ENCODE measurements around the gene CYP19A1. TPM values are rescaled to one million over a fixed set of nuclear protein-coding genes. Genes with fewer than 3 reads are reported as not detected.

The CYP19A1 gene
- total and polyA plus RNA-seq, 2 of the 8 experiments (the other 6 are each of a cell fraction or from before 2014, with no cell fraction given) = not detected

GRCh38 chr15:51368751-51369450 is 30.5 kb upstream of the CYP19A1 start:
- no peak overlapping the region for H4K91ac ChIP-seq (replicated peaks; ENCODE audit: insufficient read length, low read length)
- no peak overlapping the region for H3K56ac ChIP-seq (replicated peaks; ENCODE audit: insufficient read length, low read depth, low read length)
- H2BK120ac ChIP-seq (replicated peaks; ENCODE audit: low read depth, low read length) = no peak overlapping the region
- DNase-seq (ENCODE audit: low read depth in 1 of 2, low spot score in 2 of 2) = no peak
- no peak overlapping the region for H2BK20ac ChIP-seq (ENCODE audit: low read length)
- 87% methylated on average over 3 of the region's 3 CpGs; no CpG with 5 or more reads in 1 of the 2 experiments for WGBS, 2 experiments (ENCODE audit: extremely low coverage in 1 of 2, insufficient coverage in 1 of 2, insufficient read length in 1 of 2, insufficient replicate concordance in 2 of 2, low coverage in 1 of 2, low lambda C conversion rate in 2 of 2, missing lambda C conversion rate in 1 of 2)
- no peaks in the 10 kb centered on the region for H4K20me1 ChIP-seq (replicated peaks in 1 of 2; ENCODE audit: control insufficient read depth in 1 of 2, insufficient read depth in 2 of 2, low read length in 2 of 2)
- H3K27me3 ChIP-seq (replicated peaks in 1 of 4; ENCODE audit: control insufficient read depth in 3 of 4, extremely low read depth in 1 of 4, insufficient read depth in 3 of 4, low read length in 3 of 4) = no peaks in the 10 kb centered on the region
- H2AFZ ChIP-seq (ENCODE audit: low read length) = no peak overlapping the region
- POLR2A ChIA-PET (ENCODE audit: partially characterized antibody) = no interaction called here
- H3K79me2 ChIP-seq (ENCODE audit: control insufficient read depth in 1 of 2, insufficient read depth in 2 of 2, low read length in 2 of 2) = no peaks in the 10 kb centered on the region
- no peak overlapping the region for H3K4me2 ChIP-seq (ENCODE audit: insufficient read depth in 1 of 2, low read depth in 2 of 2, low read length in 2 of 2)
- H3K4ac ChIP-seq (replicated peaks; ENCODE audit: insufficient read length, low read depth, low read length) = no peak overlapping the region
- H3K27ac ChIP-seq (ENCODE audit: low read depth, low read length) = no peak overlapping the region
- no peaks in the 10 kb centered on the region for H3K9me3 ChIP-seq (ENCODE audit: insufficient read depth in 2 of 2, low read depth in 1 of 2, low read length in 1 of 2)
- H2BK12ac ChIP-seq (ENCODE audit: low read depth, low read length) = no peak overlapping the region
- no peak overlapping the region for H2BK15ac ChIP-seq (ENCODE audit: low read length)
- no peak overlapping the region for H2BK5ac ChIP-seq (ENCODE audit: low read depth, low read length)
- H3K9ac ChIP-seq (replicated peaks in 1 of 4; ENCODE audit: extremely low read depth in 1 of 4, low read depth in 3 of 4, low read length in 3 of 4) = no peak overlapping the region
- H3K4me1 ChIP-seq (replicated peaks in 1 of 4; ENCODE audit: control insufficient read depth in 3 of 4, insufficient read depth in 4 of 4, low read length in 3 of 4) = peaks cover 0 to 2% (median 0%) of the 10 kb centered on the region in 4 experiments; a peak in 1 of 7 replicates
- no peak overlapping the region for H4K5ac ChIP-seq (ENCODE audit: insufficient read length, low read depth, low read length)
- FAIRE-seq = no peak
- no peak overlapping the region for H4K8ac ChIP-seq (ENCODE audit: extremely low read depth, insufficient read depth, low read length)
- no peaks in the 10 kb centered on the region for H3K36me3 ChIP-seq (ENCODE audit: control insufficient read depth in 2 of 4, insufficient read depth in 4 of 4, low read length in 3 of 4)
- no peak overlapping the region for H3K18ac ChIP-seq (ENCODE audit: extremely low read depth, low read length)
- CTCF ChIA-PET (ENCODE audit: partially characterized antibody) = interaction anchor here (1.0 to 4.9 kb wide), 13 partner anchors 10 to 267 kb away, joined by 3 to 39 read pairs (median 5); no protein-coding TSS in a partner anchor
- H2AK5ac ChIP-seq (ENCODE audit: low read depth, low read length) = no peak overlapping the region
- no peak for TF ChIP-seq RFX5 (IDR thresholded peaks at IDR 0.05; ENCODE audit: borderline replicate concordance, low read depth, low read length)
- no peak for TF ChIP-seq TCF12 (IDR thresholded peaks at IDR 0.05; ENCODE audit: low read depth, low read length)
- no peak for TF ChIP-seq EZH2 (IDR thresholded peaks at IDR 0.05; ENCODE audit: low read depth, low read length, severe bottlenecking)
- TF ChIP-seq SIX5 (IDR thresholded peaks at IDR 0.05; ENCODE audit: low read depth, low read length) = no peak
- no peak for TF ChIP-seq CHD1 (IDR thresholded peaks at IDR 0.05; ENCODE audit: low read depth, low read length)
- TF ChIP-seq ASH2L (IDR thresholded peaks at IDR 0.05; ENCODE audit: low read length) = no peak
- no peak for TF ChIP-seq SUZ12 (IDR thresholded peaks at IDR 0.05; ENCODE audit: low read length)
- no peak for TF ChIP-seq EGR1 (IDR thresholded peaks at IDR 0.05; ENCODE audit: borderline replicate concordance, low read depth, low read length)
- no peak for TF ChIP-seq SP1 (IDR thresholded peaks at IDR 0.05; ENCODE audit: low read depth, low read length)
- TF ChIP-seq BCL11A (IDR thresholded peaks at IDR 0.05; ENCODE audit: low read depth in 2 of 2, low read length in 2 of 2) = no peak
- TF ChIP-seq ZNF274 (IDR thresholded peaks at IDR 0.05; ENCODE audit: borderline replicate concordance, extremely low read depth, low read length) = no peak
- TF ChIP-seq KDM4A (IDR thresholded peaks at IDR 0.05; ENCODE audit: low read depth, low read length, severe bottlenecking) = no peak
- no peak for TF ChIP-seq KDM5A (IDR thresholded peaks at IDR 0.05; ENCODE audit: low read length)
- no peaks in the 10 kb centered on the region for H3K23me2 ChIP-seq (ENCODE audit: low read depth, low read length)
- H3K79me1 ChIP-seq (ENCODE audit: low read depth, low read length) = no peaks in the 10 kb centered on the region
- no peak overlapping the region for H3K23ac ChIP-seq (ENCODE audit: insufficient read length)
- no peak overlapping the region for H3K4me3 ChIP-seq (ENCODE audit: extremely low read depth in 1 of 4, insufficient read depth in 2 of 4, low read depth in 3 of 4, low read length in 4 of 4)
- no peak overlapping the region for H3K14ac ChIP-seq (ENCODE audit: insufficient read length)
